Measurements from ENCODE around the gene TRAPPC14. TPM values are rescaled to one million over a fixed set of nuclear protein-coding genes. Genes with fewer than 3 reads are reported as not detected.

Gene TRAPPC14
- total and polyA plus RNA-seq, 2 of the 13 experiments (the other 11 are each of a cell fraction or from before 2014, with no cell fraction given), result 4.7 to 9.6 TPM

DNA sequence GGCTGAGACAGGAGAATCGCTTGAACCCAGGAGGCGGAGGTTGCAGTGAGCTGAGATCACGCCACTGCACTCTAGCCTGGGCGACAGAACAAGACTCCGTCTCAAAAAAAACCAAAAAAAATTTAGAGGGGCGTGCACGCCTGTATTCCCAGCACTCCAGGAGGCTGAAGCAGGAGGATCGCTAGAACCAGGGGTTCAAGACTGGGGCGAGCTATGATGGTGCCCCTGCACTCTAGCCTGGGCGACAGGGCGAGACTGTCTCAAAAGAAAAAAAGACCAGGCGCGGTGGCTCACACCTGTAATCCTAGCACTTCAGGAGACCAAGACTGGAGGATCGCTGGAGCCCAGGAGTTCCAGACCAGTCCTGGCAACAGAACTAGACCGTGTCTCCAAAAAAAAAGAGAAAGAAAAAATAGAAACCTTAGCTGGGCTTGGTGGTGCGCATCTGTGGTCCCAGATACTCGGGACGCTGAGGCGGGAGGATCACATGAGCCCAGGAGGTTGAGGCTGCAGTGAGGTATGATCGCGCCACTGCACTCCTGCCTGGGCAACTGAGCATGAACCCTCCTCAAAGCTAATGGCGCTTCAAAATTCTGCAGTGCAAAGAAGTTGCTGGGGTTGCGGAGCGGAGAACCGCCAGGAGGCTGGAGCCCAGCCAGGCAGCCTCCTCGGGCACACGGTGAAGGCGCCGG lies 32.1 kb downstream of the TRAPPC14 start (continued):
- TF ChIP-seq, protein P1, sequence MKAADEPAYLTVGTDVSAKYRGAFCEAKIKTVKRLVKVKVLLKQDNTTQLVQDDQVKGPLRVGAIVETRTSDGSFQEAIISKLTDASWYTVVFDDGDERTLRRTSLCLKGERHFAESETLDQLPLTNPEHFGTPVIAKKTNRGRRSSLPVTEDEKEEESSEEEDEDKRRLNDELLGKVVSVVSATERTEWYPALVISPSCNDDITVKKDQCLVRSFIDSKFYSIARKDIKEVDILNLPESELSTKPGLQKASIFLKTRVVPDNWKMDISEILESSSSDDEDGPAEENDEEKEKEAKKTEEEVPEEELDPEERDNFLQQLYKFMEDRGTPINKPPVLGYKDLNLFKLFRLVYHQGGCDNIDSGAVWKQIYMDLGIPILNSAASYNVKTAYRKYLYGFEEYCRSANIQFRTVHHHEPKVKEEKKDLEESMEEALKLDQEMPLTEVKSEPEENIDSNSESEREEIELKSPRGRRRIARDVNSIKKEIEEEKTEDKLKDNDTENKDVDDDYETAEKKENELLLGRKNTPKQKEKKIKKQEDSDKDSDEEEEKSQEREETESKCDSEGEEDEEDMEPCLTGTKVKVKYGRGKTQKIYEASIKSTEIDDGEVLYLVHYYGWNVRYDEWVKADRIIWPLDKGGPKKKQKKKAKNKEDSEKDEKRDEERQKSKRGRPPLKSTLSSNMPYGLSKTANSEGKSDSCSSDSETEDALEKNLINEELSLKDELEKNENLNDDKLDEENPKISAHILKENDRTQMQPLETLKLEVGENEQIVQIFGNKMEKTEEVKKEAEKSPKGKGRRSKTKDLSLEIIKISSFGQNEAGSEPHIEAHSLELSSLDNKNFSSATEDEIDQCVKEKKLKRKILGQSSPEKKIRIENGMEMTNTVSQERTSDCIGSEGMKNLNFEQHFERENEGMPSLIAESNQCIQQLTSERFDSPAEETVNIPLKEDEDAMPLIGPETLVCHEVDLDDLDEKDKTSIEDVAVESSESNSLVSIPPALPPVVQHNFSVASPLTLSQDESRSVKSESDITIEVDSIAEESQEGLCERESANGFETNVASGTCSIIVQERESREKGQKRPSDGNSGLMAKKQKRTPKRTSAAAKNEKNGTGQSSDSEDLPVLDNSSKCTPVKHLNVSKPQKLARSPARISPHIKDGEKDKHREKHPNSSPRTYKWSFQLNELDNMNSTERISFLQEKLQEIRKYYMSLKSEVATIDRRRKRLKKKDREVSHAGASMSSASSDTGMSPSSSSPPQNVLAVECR (CRISPR knock-in tag; IDR thresholded peaks at IDR 0.05; ENCODE audit: borderline replicate concordance), result no peak
- TF ChIP-seq ZNF766 (CRISPR knock-in tag; IDR thresholded peaks at IDR 0.05; ENCODE audit: borderline replicate concordance), result 0 out of 2 replicates have a peak, but pooled peaks have one; percentile 8
- TF ChIP-seq RBM22 (optimal IDR thresholded peaks at IDR 0.05; ENCODE audit: low read length), result peak; percentile 17
- TF ChIP-seq ZNF441 (CRISPR knock-in tag; IDR thresholded peaks at IDR 0.05; ENCODE audit: borderline replicate concordance), result peak; percentile 64; the same call in 1 of the 2 replicates
- TF ChIP-seq, protein P2, sequence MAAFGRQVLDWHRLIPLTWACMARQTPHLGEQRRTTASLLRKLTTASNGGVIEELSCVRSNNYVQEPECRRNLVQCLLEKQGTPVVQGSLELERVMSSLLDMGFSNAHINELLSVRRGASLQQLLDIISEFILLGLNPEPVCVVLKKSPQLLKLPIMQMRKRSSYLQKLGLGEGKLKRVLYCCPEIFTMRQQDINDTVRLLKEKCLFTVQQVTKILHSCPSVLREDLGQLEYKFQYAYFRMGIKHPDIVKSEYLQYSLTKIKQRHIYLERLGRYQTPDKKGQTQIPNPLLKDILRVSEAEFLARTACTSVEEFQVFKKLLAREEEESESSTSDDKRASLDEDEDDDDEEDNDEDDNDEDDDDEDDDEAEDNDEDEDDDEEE (CRISPR knock-in tag; IDR thresholded peaks at IDR 0.05), result peak; percentile 40; the same call in 1 of the 2 replicates
- peak; percentile 72; the same call in 1 of the 2 replicates for TF ChIP-seq ZNF891 (CRISPR knock-in tag; IDR thresholded peaks at IDR 0.05)
- TF ChIP-seq ZNF768 (CRISPR knock-in tag; IDR thresholded peaks at IDR 0.05), result peak; percentile 8; the same call in 1 of the 2 replicates

Measured in HepG2 (cell line).